Measurements from ENCODE around the gene ATP8A2.

ATP8A2 gene

GRCh38 chr13:26042785-26043184 lies 671.0 kb downstream of the ATP8A2 start:
- H3K9me3 ChIP-seq (ENCODE audit: severe bottlenecking): no peaks in the 10 kb centered on the region
- TF ChIP-seq, protein P1, sequence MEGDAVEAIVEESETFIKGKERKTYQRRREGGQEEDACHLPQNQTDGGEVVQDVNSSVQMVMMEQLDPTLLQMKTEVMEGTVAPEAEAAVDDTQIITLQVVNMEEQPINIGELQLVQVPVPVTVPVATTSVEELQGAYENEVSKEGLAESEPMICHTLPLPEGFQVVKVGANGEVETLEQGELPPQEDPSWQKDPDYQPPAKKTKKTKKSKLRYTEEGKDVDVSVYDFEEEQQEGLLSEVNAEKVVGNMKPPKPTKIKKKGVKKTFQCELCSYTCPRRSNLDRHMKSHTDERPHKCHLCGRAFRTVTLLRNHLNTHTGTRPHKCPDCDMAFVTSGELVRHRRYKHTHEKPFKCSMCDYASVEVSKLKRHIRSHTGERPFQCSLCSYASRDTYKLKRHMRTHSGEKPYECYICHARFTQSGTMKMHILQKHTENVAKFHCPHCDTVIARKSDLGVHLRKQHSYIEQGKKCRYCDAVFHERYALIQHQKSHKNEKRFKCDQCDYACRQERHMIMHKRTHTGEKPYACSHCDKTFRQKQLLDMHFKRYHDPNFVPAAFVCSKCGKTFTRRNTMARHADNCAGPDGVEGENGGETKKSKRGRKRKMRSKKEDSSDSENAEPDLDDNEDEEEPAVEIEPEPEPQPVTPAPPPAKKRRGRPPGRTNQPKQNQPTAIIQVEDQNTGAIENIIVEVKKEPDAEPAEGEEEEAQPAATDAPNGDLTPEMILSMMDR (IDR thresholded peaks at IDR 0.05; ENCODE audit: poor library complexity, severe bottlenecking): no peak
- no peak overlapping the region for H3K4me3 ChIP-seq (ENCODE audit: severe bottlenecking)
- H3K27me3 ChIP-seq (ENCODE audit: insufficient read depth, poor library complexity, severe bottlenecking): no peaks in the 10 kb centered on the region
- DNase-seq (ENCODE audit: low spot score) (no peak), ATAC-seq (ENCODE audit: low read depth) (no peak)
- no peaks in the 10 kb centered on the region for H3K36me3 ChIP-seq (ENCODE audit: low read depth)
- H3K4me1 ChIP-seq (ENCODE audit: insufficient read depth, poor library complexity, severe bottlenecking): no peaks in the 10 kb centered on the region
- H3K27ac ChIP-seq (ENCODE audit: poor library complexity, severe bottlenecking): no peak overlapping the region

GRCh38 chr13:26045142-26045541 lies 673.4 kb downstream of the ATP8A2 start:
- ATAC-seq (ENCODE audit: low read depth): no peak
- Histone ChIP-seq H3K36me3 (ENCODE audit: low read depth) (no peaks in the 10 kb centered on the region), H3K4me3 (ENCODE audit: severe bottlenecking) (no peak overlapping the region), H3K27ac (ENCODE audit: poor library complexity, severe bottlenecking) (no peak overlapping the region), H3K9me3 (ENCODE audit: severe bottlenecking) (no peaks in the 10 kb centered on the region), H3K27me3 (ENCODE audit: insufficient read depth, poor library complexity, severe bottlenecking) (peaks cover 16% of the 10 kb centered on the region), H3K4me1 (ENCODE audit: insufficient read depth, poor library complexity, severe bottlenecking) (no peaks in the 10 kb centered on the region)
- TF ChIP-seq, protein P1 (IDR thresholded peaks at IDR 0.05; ENCODE audit: poor library complexity, severe bottlenecking): no peak
- no peak for DNase-seq (ENCODE audit: low spot score)

GRCh38 chr13:26046639-26047038 lies 674.9 kb downstream of the ATP8A2 start:
- DNase-seq (ENCODE audit: low spot score): no peak

DNA sequence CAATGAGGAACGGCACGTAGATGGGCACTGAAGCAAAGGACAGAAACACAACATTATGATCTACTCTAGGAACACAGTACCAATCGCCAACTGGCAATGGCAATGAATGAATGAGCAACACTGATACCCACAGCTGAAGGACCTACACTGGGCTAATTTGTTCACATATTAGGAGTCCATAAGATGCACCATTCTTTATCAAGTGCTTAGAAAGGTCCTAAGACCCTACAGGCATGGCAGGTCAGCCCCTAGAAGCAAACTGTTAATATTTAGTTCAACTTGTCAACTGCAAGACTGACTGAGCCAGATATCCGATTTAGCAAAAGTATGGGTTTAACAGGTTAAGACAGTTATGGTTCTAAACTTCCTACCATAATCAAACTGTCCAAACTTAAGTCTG lies 675.3 kb downstream of the ATP8A2 start:
- H3K36me3 ChIP-seq (ENCODE audit: low read depth): no peaks in the 10 kb centered on the region
- H3K4me1 ChIP-seq (ENCODE audit: insufficient read depth, poor library complexity, severe bottlenecking): no peaks in the 10 kb centered on the region
- no peak overlapping the region for H3K4me3 ChIP-seq (ENCODE audit: severe bottlenecking)
- no peaks in the 10 kb centered on the region for H3K9me3 ChIP-seq (ENCODE audit: severe bottlenecking)
- no peak overlapping the region for H3K27ac ChIP-seq (ENCODE audit: poor library complexity, severe bottlenecking)
- TF ChIP-seq, protein P1 (IDR thresholded peaks at IDR 0.05; ENCODE audit: poor library complexity, severe bottlenecking): no peak
- peaks cover 29% of the 10 kb centered on the region for H3K27me3 ChIP-seq (ENCODE audit: insufficient read depth, poor library complexity, severe bottlenecking)
- DNase-seq (ENCODE audit: low spot score) (no peak), ATAC-seq (ENCODE audit: low read depth) (no peak)

More at GRCh38 chr13:26046639-26047038, 674.9 kb downstream of the ATP8A2 start:
- Histone ChIP-seq H3K27ac (ENCODE audit: poor library complexity, severe bottlenecking) (no peak overlapping the region), H3K27me3 (ENCODE audit: insufficient read depth, poor library complexity, severe bottlenecking) (peaks cover 29% of the 10 kb centered on the region), H3K4me3 (ENCODE audit: severe bottlenecking) (no peak overlapping the region), H3K4me1 (ENCODE audit: insufficient read depth, poor library complexity, severe bottlenecking) (no peaks in the 10 kb centered on the region), H3K36me3 (ENCODE audit: low read depth) (no peaks in the 10 kb centered on the region), H3K9me3 (ENCODE audit: severe bottlenecking) (no peaks in the 10 kb centered on the region)
- TF ChIP-seq, protein P1 (IDR thresholded peaks at IDR 0.05; ENCODE audit: poor library complexity, severe bottlenecking): no peak
- ATAC-seq (ENCODE audit: low read depth): no peak

DNA sequence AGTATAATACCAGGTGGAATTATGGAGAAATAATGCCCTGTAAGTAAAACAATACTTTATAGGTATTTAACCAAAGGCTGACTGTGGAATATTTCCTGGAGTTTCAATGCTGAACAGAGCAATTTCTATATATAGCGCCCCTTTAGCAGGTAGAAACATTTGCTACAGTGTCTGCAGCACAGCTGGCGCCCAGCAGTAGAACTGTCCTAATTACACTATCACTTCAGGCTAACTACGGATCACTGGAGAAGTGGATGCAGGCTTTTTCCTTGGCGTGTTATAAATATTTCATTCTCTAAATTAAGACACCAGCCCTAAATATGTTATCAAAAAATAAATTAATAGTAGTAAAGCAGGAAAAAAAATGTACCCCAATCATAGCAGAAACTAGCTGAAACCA lies 677.0 kb downstream of the ATP8A2 start:
- TF ChIP-seq, protein P1 (IDR thresholded peaks at IDR 0.05; ENCODE audit: poor library complexity, severe bottlenecking): no peak
- DNase-seq (ENCODE audit: low spot score) (no peak), ATAC-seq (ENCODE audit: low read depth) (no peak)
- peaks cover 29% of the 10 kb centered on the region for H3K27me3 ChIP-seq (ENCODE audit: insufficient read depth, poor library complexity, severe bottlenecking)
- no peaks in the 10 kb centered on the region for H3K9me3 ChIP-seq (ENCODE audit: severe bottlenecking)
- H3K4me1 ChIP-seq (ENCODE audit: insufficient read depth, poor library complexity, severe bottlenecking): no peaks in the 10 kb centered on the region
- H3K36me3 ChIP-seq (ENCODE audit: low read depth): no peaks in the 10 kb centered on the region
- no peak overlapping the region for H3K27ac ChIP-seq (ENCODE audit: poor library complexity, severe bottlenecking)
- no peak overlapping the region for H3K4me3 ChIP-seq (ENCODE audit: severe bottlenecking)

All from RWPE2 (cell line).